GM19238 (cell line): ENCODE results near the gene VTI1A.

Experiments
- DNase-seq: peaks from one replicate; pipeline ENCODE4 v3.0.0; 2011; ENCODE audit warnings: low spot score; ENCODE audit not compliant: insufficient read length

VTI1A gene

DNA sequence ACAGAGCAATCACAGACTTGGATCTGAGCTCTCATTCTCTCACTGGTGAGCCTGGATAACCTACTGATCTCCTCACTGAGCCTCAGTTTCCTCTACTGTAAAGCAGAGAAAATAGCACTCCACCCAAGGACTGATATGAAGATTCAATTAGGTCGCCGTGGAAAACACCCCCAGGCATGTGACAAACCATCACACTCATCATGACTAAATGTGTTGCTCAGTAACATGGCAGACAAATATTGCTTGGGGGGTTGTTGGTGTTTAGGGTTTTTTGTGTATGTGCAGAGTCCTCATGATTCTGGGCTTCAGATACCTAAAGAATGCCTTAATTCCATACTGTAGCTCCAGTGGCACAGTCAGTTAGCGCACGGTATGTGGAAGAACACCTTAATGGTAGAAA lies 380.9 kb downstream of the VTI1A start:
- DNase-seq, result no peak

- DNase-seq, result no peak
Measured at GRCh38 chr10:112831859-112832258, 384.8 kb downstream of the VTI1A start.

- DNase-seq, result no peak
Measured at GRCh38 chr10:112832361-112832878, 385.4 kb downstream of the VTI1A start.

GRCh38 chr10:112832959-112833358 lies 385.9 kb downstream of the VTI1A start:
- DNase-seq, result no peak

- DNase-seq, result peak; percentile 18
Measured at GRCh38 chr10:112834751-112835181, 387.8 kb downstream of the VTI1A start.

GRCh38 chr10:112835217-112835715 lies 388.3 kb downstream of the VTI1A start:
- no peak for DNase-seq

DNA sequence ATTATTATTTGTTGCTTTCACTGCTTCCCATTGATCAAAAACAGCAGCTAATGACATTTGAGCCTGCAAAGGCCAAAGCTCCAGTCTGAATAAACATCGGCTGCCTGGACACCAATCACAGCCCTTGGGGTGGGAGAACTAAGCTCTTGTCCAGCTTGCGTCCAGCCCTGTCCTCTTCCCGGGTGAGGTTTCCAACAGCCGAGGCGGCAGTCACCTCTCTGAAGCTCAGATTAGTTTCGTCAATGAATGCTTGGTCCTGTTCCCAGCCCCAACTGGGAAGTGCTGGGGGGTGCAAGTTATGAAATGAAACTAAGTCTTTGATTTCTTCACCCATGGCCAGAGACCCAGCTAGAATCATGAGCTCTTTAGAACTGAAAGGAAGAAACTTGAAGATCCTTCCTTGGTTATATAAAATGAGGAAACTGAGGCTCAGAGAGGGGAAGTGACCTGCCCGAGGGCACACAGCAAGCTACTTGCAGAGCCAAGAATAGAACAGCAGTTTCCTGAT lies 389.0 kb downstream of the VTI1A start:
- no peak for DNase-seq

GRCh38 chr10:112838784-112839481 lies 391.9 kb downstream of the VTI1A start:
- DNase-seq, result no peak

GRCh38 chr10:112839928-112840654 lies 393.1 kb downstream of the VTI1A start:
- no peak for DNase-seq

- no peak for DNase-seq
Measured at GRCh38 chr10:112841549-112841948, 394.5 kb downstream of the VTI1A start.

DNA sequence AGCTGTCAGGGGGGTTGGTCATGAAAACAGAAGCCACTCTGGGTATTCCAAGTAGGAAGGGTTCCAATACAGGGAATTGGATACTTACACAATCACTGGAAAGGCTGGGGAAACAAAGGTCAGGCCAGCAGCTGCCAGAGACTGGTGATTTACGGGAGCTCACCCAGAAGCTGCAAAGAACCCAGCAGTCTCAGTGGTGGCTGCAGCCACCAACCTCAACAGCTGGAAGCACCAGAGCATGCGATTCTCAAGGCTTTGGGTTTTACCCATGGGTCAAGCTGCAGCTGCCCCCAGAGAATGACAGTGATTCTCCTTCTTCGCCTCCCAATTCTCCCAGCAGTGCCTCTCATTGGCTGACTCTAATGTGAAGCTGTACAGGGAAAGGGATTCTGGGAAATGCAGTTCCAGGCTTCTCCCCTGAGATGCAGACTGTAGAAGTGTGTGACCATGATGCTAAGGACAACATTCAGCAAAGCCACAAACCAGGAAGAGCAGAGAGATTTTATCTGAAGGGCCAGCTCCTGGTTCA lies 395.9 kb downstream of the VTI1A start:
- DNase-seq, result peak; percentile 33

GRCh38 chr10:112843623-112844022 lies 396.6 kb downstream of the VTI1A start:
- DNase-seq, result no peak

- no peak for DNase-seq
Measured at GRCh38 chr10:112844681-112845544, 397.9 kb downstream of the VTI1A start.

- DNase-seq, result no peak
Measured at GRCh38 chr10:112847778-112848177, 400.8 kb downstream of the VTI1A start.

- DNase-seq, result no peak
Measured at GRCh38 chr10:112848228-112848627, 401.2 kb downstream of the VTI1A start.

DNA sequence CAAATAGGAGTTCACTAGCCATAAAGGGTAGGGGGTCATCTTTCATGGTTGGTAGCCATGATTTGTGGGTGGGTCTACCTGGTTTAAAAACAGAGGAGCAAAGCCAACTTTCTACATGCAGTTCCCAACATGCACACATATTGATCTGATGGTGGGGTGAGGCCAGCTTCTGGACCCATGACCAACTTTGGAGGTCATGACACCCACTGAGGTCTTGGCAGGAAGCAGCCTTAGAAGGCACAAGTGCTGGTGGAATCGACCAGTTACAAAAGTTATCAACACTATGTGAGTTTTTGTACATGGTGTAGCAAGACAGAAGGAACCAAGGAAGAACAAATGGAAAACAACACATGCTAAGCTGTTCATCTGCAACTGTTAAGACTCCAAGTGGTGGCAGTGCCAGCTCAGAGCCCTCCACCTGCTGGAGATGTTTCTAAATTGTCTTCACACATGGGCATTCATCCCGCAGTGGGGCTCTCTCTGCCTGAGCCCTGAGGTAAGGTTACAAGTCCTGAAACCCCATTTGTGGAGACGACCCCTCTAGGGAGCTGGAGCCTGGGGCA lies 401.9 kb downstream of the VTI1A start:
- DNase-seq, result no peak

GRCh38 chr10:112849546-112849945 lies 402.5 kb downstream of the VTI1A start:
- no peak for DNase-seq

- no peak for DNase-seq
Measured at GRCh38 chr10:112851181-112851580, 404.2 kb downstream of the VTI1A start.

DNA sequence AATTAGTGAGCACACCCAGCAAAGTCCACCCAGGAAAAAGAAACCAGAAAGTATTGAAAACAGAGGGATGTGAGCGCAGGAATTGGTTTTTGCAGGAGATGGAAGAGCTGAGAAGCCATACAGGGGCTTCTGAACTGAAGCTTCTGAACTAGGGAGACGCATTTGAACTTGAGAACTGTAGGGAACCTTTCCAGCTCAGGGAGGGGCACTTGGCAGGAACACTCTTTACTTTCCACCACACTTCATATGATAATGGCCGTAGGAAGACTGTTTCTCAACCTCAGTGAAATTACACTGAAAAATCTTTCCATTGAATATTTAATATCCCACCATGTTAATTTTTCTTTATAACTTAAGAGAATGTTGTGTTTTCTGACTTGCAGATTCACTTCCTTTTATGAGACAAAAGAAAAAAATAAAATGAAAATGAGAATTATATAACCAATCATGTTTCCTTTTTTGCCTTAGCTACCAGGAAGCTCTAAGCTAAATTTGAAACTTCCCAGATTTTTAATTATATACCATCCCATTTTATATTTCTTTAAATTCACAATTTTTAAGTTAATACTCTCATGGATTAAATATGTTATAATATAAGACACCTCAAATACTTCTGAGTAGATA lies 404.7 kb downstream of the VTI1A start:
- no peak for DNase-seq

DNA sequence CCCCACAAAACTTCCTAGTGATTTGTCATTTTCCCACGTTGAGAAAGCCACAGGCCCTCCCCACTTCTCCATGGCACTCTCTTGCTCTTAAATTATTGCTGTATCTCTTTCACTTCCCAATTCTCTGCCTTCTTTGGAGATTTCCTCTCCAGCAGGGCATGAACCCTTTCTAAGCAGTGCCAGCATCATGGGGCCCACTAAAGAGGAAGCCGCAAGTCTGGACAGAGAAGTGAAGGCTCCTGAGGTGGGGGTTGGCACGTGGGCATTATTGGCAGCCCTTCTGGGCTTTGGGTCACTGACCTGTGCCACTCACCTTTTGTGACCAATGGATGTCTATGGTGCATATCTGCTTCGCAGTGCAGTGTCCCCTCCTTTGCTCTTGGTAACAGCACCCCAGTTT lies 405.3 kb downstream of the VTI1A start:
- no peak for DNase-seq
